Ishikawa (cell line): ENCODE results near the gene TINAG.

Source experiments
- CEBPB ChIP-seq: IDR thresholded peaks from 2 replicates; pipeline ENCODE4 v1.6.1; 2012
- CREB1 ChIP-seq: IDR thresholded peaks from 2 replicates; pipeline ENCODE4 v1.6.1; 2012; ENCODE audit warnings: low read depth
- EGR1 ChIP-seq: IDR thresholded peaks from 2 replicates; pipeline ENCODE4 v1.6.1; 2012
- EP300 ChIP-seq: IDR thresholded peaks from 2 replicates; pipeline ENCODE4 v1.6.1; 2012; ENCODE audit warnings: borderline replicate concordance
- FOXM1 ChIP-seq: IDR thresholded peaks from 2 replicates; pipeline ENCODE4 v1.6.1; 2012; ENCODE audit warnings: low read depth, borderline replicate concordance
- NFIC ChIP-seq: IDR thresholded peaks from 2 replicates; pipeline ENCODE4 v1.6.1; 2012
- RAD21 ChIP-seq: IDR thresholded peaks from 2 replicates; pipeline ENCODE4 v1.6.1; 2012; ENCODE audit warnings: low read depth
- REST ChIP-seq: IDR thresholded peaks from 2 replicates; pipeline ENCODE4 v1.6.1; 2012; ENCODE audit warnings: low read depth, mild to moderate bottlenecking
- TAF1 ChIP-seq: IDR thresholded peaks from 2 replicates; pipeline ENCODE4 v1.6.1; 2012; ENCODE audit warnings: low read depth, mild to moderate bottlenecking
- TCF12 ChIP-seq: IDR thresholded peaks from 2 replicates; pipeline ENCODE4 v1.6.1; 2012; ENCODE audit warnings: low read depth
- TEAD4 ChIP-seq: IDR thresholded peaks from 2 replicates; pipeline ENCODE4 v1.6.1; 2012
- USF1 ChIP-seq: IDR thresholded peaks from 2 replicates; pipeline ENCODE4 v1.6.1; 2012
- YY1 ChIP-seq: IDR thresholded peaks from 2 replicates; pipeline ENCODE4 v1.6.1; 2012; ENCODE audit warnings: low read depth
- ZBTB7A ChIP-seq: IDR thresholded peaks from 2 replicates; pipeline ENCODE4 v1.6.1; 2012; ENCODE audit warnings: low read depth
- TF ChIP-seq, protein P1 (sequence below): IDR thresholded peaks from 2 replicates; pipeline ENCODE4 v1.6.1; 2012

TINAG gene

GRCh38 chr6:54353975-54354374, 45.7 kb downstream of the TINAG start:
- TF ChIP-seq USF1 = no peak
- TF ChIP-seq RAD21 = no peak
- TF ChIP-seq CEBPB = no peak
- no peak for TF ChIP-seq TAF1
- no peak for TF ChIP-seq YY1
- no peak for TF ChIP-seq TCF12
- TF ChIP-seq, protein P1, sequence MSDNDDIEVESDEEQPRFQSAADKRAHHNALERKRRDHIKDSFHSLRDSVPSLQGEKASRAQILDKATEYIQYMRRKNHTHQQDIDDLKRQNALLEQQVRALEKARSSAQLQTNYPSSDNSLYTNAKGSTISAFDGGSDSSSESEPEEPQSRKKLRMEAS = no peak
- TF ChIP-seq NFIC = no peak
- no peak for TF ChIP-seq CREB1
- TF ChIP-seq EP300 = no peak
- TF ChIP-seq FOXM1 = no peak
- no peak for TF ChIP-seq TEAD4
- no peak for TF ChIP-seq EGR1
- TF ChIP-seq ZBTB7A = no peak
- no peak for TF ChIP-seq REST

DNA sequence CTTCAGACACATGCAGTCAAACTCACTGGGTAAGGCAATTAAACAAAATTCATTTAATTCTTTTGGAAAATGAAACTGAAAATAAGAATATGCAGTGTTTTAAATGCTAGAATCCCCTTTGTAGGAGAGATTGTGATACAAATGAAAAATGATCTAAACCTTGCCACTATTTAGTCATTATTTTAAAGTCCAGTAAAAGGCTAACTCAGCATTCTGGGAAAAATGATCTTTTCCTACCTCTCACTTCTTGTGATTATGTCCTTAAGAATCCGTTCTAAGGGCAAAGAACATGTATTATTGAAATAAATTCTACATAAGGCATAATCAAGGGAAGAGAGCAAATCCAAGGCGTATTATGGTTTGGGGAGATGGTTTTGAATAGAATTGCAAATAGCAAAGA, 46.4 kb downstream of the TINAG start:
- TF ChIP-seq EGR1 (no peak), TEAD4 (no peak), CEBPB (no peak), USF1 (no peak), TAF1 (no peak), CREB1 (no peak), RAD21 (no peak), YY1 (no peak), TCF12 (no peak), ZBTB7A (no peak), EP300 (no peak), NFIC (no peak), REST (no peak), FOXM1 (no peak)
- TF ChIP-seq, protein P1 = no peak

DNA sequence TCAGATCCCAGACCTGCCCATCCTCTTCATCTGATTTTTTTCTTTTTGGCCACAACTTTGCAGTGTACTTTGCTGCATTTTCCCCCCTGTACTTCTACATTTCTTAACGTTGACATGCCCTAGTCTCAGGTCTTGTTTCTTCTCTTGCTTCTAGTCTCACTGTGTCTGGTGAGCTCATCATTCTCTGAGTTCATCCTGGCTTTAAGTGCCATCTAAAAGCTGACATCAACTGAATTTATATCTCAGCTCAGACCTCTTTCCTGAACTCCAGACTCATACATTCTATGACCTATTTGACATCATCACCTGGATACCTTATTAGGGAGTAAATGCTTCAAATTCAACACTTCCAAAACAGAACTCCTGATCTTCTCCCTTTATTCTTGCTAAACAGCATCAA, 48.9 kb downstream of the TINAG start:
- TF ChIP-seq USF1 (no peak), TEAD4 (no peak), NFIC (no peak), REST (no peak)

DNA sequence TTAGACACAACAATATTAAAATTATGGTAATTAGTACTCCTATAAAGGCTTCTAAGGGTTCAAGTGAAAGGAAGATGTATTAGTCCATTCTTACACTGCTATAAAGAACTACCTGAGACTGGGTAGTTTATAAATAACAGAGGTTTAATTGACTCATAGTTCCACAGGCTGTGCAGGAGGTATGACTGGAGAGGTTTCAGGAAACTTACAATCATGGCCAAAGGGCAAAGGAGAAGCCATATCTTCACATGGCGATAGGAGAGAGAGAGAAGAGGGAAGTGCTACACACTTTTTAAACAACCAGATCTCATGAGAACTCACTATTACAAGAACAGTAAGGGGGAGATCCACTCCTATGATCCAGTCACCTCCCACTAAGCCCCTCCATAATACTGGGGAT, 52.9 kb downstream of the TINAG start:
- TF ChIP-seq REST (no peak), USF1 (no peak), EGR1 (no peak), CEBPB (no peak), YY1 (no peak), NFIC (no peak), CREB1 (no peak), TEAD4 (no peak), TCF12 (no peak), EP300 (no peak), TAF1 (no peak), ZBTB7A (no peak), FOXM1 (no peak), RAD21 (no peak)
- TF ChIP-seq, protein P1 = no peak
